Measurements from ENCODE around the gene OR5AL1. TPM values are rescaled to one million over a fixed set of nuclear protein-coding genes. Genes with fewer than 3 reads are reported as not detected.
"Not testable (repeated sequence)": the region's sequence is repeated elsewhere in the genome, so short reads cannot be mapped to it uniquely, and the experiment has no call there.

OR5AL1 gene
- total RNA-seq (not detected), polyA plus RNA-seq (ENCODE audit: insufficient read depth, low read depth, low replicate concordance) (not detected)
- long read RNA-seq, donor 1 = 0 reads
- long read RNA-seq, donor 2 = 0 reads

- no peak for DNase-seq
- no peak within 1 kb of the TSS for H3K4me3 ChIP-seq
- intact Hi-C loops (cut with DNase I; ENCODE audit: low total_unique reads) = no loop called here
- no peaks in the 10 kb centered on the region for H3K9me3 ChIP-seq
- 81 to 85% methylated on average over 1 of the region's 1 CpG for WGBS, 2 donors
- TF ChIP-seq CTCF (IDR thresholded peaks at IDR 0.05) (no peak), POLR2A (IDR thresholded peaks at IDR 0.05) (no peak)
- no peaks in the 10 kb centered on the region for H3K4me1 ChIP-seq
- no peaks in the 10 kb centered on the region for H3K27me3 ChIP-seq
- no peak within 1 kb of the TSS for H3K27ac ChIP-seq
- H3K36me3 ChIP-seq (ENCODE audit: low read depth, missing control alignments) = no peaks in the 10 kb centered on the region
Measured at GRCh38 chr11:56412396-56412795, at the start of gene OR5AL1. OR5AL1 (plus strand) TSS chr11:56412696.

- WGBS, 2 donors = 72 to 77% methylated on average over 2 of the region's 2 CpGs
Measured at GRCh38 chr11:56375324-56375723, 37.2 kb upstream of the OR5AL1 start, which contains the start of gene OR8U1. OR8U1 (plus strand) TSS chr11:56375624; CDS start chr11:56375624, 0 bp downstream.

GRCh38 chr11:56380120-56380519, 32.4 kb upstream of the OR5AL1 start:
- Histone ChIP-seq H3K36me3 (ENCODE audit: low read depth, missing control alignments) (no peaks in the 10 kb centered on the region), H3K4me3 (no peak overlapping the region), H3K4me1 (no peaks in the 10 kb centered on the region), H3K27me3 (no peaks in the 10 kb centered on the region), H3K9me3 (no peaks in the 10 kb centered on the region), H3K27ac (no peak overlapping the region)
- intact Hi-C loops (cut with DNase I; ENCODE audit: low total_unique reads) = no loop called here
- WGBS, 2 donors = 89 to 91% methylated on average over 2 of the region's 2 CpGs
- TF ChIP-seq CTCF (IDR thresholded peaks at IDR 0.05) = no peak
- no peak for TF ChIP-seq POLR2A (IDR thresholded peaks at IDR 0.05)
- no peak for DNase-seq

More at GRCh38 chr11:56375324-56375723, 37.2 kb upstream of the OR5AL1 start, which contains the start of gene OR8U1:
- Histone ChIP-seq H3K4me1 (no peaks in the 10 kb centered on the region), H3K36me3 (ENCODE audit: low read depth, missing control alignments) (no peaks in the 10 kb centered on the region), H3K27me3 (no peaks in the 10 kb centered on the region), H3K4me3 (no peak within 1 kb of the TSS), H3K9me3 (no peaks in the 10 kb centered on the region), H3K27ac (no peak within 1 kb of the TSS)
- TF ChIP-seq POLR2A (IDR thresholded peaks at IDR 0.05) (no peak), CTCF (IDR thresholded peaks at IDR 0.05) (no peak)
- no peak for DNase-seq
- intact Hi-C loops (cut with DNase I; ENCODE audit: low total_unique reads) = no loop called here

- no peaks in the 10 kb centered on the region for H3K36me3 ChIP-seq (ENCODE audit: low read depth, missing control alignments)
- H3K4me1 ChIP-seq = no peaks in the 10 kb centered on the region
- H3K27me3 ChIP-seq = no peaks in the 10 kb centered on the region
- H3K9me3 ChIP-seq = no peaks in the 10 kb centered on the region
- no peak overlapping the region for H3K4me3 ChIP-seq
- no peak for DNase-seq
- H3K27ac ChIP-seq = no peak overlapping the region
- TF ChIP-seq POLR2A (IDR thresholded peaks at IDR 0.05) = no peak
- intact Hi-C loops (cut with DNase I; ENCODE audit: low total_unique reads) = no loop called here
- 87 to 90% methylated on average over 3 of the region's 3 CpGs for WGBS, 2 donors
Measured at GRCh38 chr11:56394381-56394780, 18.1 kb upstream of the OR5AL1 start.

GRCh38 chr11:56396047-56396446, 16.4 kb upstream of the OR5AL1 start:
- H3K4me3 ChIP-seq = no peak overlapping the region
- intact Hi-C loops (cut with DNase I; ENCODE audit: low total_unique reads) = no loop called here
- H3K9me3 ChIP-seq = no peaks in the 10 kb centered on the region
- no peaks in the 10 kb centered on the region for H3K27me3 ChIP-seq
- DNase-seq = no peak
- no peak overlapping the region for H3K27ac ChIP-seq
- no peak for TF ChIP-seq CTCF (IDR thresholded peaks at IDR 0.05)
- TF ChIP-seq POLR2A (IDR thresholded peaks at IDR 0.05) = no peak
- H3K4me1 ChIP-seq = no peaks in the 10 kb centered on the region
- H3K36me3 ChIP-seq (ENCODE audit: low read depth, missing control alignments) = no peaks in the 10 kb centered on the region
- WGBS, 2 donors = 44 to 45% methylated on average over 3 of the region's 3 CpGs

GRCh38 chr11:56401858-56402461, 10.5 kb upstream of the OR5AL1 start:
- H3K27me3 ChIP-seq; H3K9me3 ChIP-seq; H3K4me1 ChIP-seq; H3K36me3 ChIP-seq (ENCODE audit: low read depth, missing control alignments); DNase-seq; intact Hi-C loops (cut with DNase I; ENCODE audit: low total_unique reads); H3K27ac ChIP-seq: not testable (repeated sequence)
- H3K4me3 ChIP-seq = peak overlapping the region in 1 of 2 donors; percentile 20
- 71 to 82% methylated on average over 3 to 26 of the region's 27 CpGs for WGBS, 2 donors

Measured in testis (tissue), 5 donors.